Fibroblast of upper back skin (primary cell): Measurements from ENCODE around the gene MANEAL.
A peak's percentile ranks its signal among the peaks of the same experiment; 100 is the strongest.
"Not testable (repeated sequence)": the region's sequence is repeated elsewhere in the genome, so short reads cannot be mapped to it uniquely, and the experiment has no call there.

Experiments
- DNase-seq: peaks from one replicate; pipeline ENCODE4 v3.0.0-alpha.2; 2013

MANEAL gene

GRCh38 chr1:37793773-37794371 is at the start of gene MANEAL:
Gene MANEAL (plus strand): TSS chr1:37793847. CDS start chr1:37794183, 336 bp downstream.
- DNase-seq = peak; percentile 25

GRCh38 chr1:37746806-37747205 is 46.8 kb upstream of the MANEAL start:
- DNase-seq = no peak

- DNase-seq = no peak
These were observed 45.1 kb upstream of the MANEAL start for GRCh38 chr1:37748565-37748964.

- no peak for DNase-seq
These were observed 41.4 kb upstream of the MANEAL start for GRCh38 chr1:37752213-37752582.

- DNase-seq = no peak
These were observed 40.8 kb upstream of the MANEAL start for GRCh38 chr1:37752583-37753471.

- DNase-seq = no peak
These were observed 40.0 kb upstream of the MANEAL start for GRCh38 chr1:37753473-37754321.

GRCh38 chr1:37755290-37755689 is 38.4 kb upstream of the MANEAL start:
- DNase-seq = no peak

- DNase-seq = no peak
These were observed 37.6 kb upstream of the MANEAL start for GRCh38 chr1:37755951-37756560.

- no peak for DNase-seq
These were observed 34.2 kb upstream of the MANEAL start for GRCh38 chr1:37759451-37759850.

GRCh38 chr1:37761416-37762095 is 32.1 kb upstream of the MANEAL start:
- DNase-seq = no peak

GRCh38 chr1:37762516-37762915 is 31.1 kb upstream of the MANEAL start:
- no peak for DNase-seq

- DNase-seq = no peak
These were observed 29.7 kb upstream of the MANEAL start for GRCh38 chr1:37763791-37764413.

GRCh38 chr1:37764414-37764825 is 29.2 kb upstream of the MANEAL start:
- DNase-seq = peak; percentile 40

GRCh38 chr1:37764888-37765441 is 28.7 kb upstream of the MANEAL start, which contains the start of gene EPHA10:
Gene EPHA10 (minus strand): TSS chr1:37765120. CDS start chr1:37765066, 54 bp downstream.
- DNase-seq = no peak

GRCh38 chr1:37765916-37766664 is 27.6 kb upstream of the MANEAL start:
- no peak for DNase-seq

GRCh38 chr1:37767488-37767887 is 26.2 kb upstream of the MANEAL start:
- no peak for DNase-seq

GRCh38 chr1:37771440-37771839 is 22.2 kb upstream of the MANEAL start:
- DNase-seq = not testable (repeated sequence)

- DNase-seq = no peak
These were observed 16.6 kb upstream of the MANEAL start for GRCh38 chr1:37776946-37777516.

GRCh38 chr1:37778654-37779053 is 15.0 kb upstream of the MANEAL start:
- DNase-seq = no peak

GRCh38 chr1:37782491-37782890 is 11.2 kb upstream of the MANEAL start:
- no peak for DNase-seq
